ENCODE data around the gene RNASE4.
"Not testable (repeated sequence)": the region's sequence is repeated elsewhere in the genome, so short reads cannot be mapped to it uniquely, and the experiment has no call there.

Gene RNASE4

DNA sequence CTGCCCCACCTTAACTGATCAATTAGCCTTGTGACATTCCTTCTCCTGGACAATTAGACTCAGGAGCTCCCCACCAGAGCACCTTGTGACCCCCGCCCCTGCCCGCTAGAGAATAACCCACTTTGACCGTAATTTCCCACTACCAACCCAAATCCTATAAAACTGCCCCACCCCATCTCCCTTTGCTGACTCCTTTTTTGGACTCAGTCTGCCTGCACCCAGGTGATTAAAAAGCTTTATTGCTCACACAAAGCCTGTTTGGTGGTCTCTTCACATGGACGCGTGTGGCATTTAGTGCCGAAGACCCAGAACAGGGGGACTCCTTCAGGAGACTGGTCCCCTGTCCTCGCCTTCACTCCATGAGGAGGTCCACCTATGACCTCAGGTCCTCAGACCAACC, 16.6 kb downstream of the RNASE4 start:
- not testable (repeated sequence) for DNase-seq

DNA sequence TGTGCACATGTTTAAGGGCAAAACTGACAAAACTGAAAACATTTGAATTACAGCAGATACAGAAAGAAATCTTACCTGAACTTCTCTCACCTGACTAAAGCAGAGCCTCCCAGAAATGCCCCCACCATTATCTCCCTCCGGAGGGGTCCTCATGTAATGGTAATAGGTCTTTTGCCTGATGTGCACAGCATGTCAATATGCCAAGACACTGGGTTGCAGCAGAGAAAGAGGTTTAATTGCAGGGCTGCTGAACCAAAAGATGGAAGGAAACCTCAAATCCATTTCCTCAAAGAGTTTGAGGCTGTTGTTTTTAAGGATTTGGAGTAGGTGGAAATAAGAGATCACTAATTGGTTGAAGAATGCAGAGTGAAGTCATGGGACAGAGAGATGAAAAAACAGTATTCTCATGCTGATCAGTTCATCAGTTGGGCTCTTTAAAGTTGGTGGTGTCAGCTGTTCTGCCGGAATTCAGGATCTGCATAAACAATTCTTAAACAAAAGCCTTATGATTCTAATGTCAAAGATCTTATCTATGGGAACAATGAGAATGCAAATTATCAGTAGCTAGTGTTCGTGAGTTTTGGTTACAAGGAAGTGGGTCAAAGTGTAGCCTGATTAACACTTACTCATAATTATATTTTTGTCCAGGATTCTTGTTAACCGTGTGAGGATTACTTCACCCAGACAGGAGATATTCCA, 22.4 kb downstream of the RNASE4 start:
- DNase-seq: no peak

DNA sequence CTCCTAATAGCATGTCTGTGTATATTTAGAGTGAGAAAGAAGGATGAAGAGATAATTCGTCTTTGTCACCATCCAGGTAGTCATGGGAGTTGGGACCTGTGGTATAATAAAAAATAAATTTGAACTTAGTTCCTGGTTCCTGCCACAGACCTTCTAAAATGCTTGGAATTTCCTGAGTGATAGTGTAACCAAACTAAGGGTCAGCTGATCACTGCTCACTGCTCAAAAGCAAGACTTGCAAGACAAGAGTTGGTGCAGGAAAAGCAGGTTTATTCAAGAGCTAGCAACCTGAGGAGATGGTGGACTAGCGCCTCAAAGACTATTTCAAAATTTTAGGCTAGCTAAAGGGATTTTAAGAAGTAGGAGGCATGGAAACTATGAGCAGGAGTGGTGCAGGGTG, 23.3 kb downstream of the RNASE4 start:
- DNase-seq: no peak

DNA sequence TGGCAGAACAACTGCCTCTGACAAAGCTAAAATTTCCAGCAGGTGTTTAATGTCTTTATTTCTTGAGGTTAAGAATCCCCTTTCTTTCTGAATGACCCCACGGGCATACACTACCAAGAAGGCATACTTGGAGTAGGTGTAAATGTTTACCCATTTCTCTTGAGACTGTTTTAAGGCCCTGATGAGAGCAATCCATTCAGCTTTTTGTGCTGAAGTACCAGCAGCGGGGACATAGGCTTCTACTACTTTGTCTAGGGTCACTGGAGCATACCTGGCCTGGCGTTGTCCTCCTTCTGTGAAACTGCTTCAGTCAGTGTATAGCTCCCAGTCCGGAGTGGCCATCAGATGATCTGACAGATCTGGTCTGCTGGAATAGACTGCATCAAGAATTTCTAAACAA, 26.9 kb downstream of the RNASE4 start:
- DNase-seq: no peak

DNA sequence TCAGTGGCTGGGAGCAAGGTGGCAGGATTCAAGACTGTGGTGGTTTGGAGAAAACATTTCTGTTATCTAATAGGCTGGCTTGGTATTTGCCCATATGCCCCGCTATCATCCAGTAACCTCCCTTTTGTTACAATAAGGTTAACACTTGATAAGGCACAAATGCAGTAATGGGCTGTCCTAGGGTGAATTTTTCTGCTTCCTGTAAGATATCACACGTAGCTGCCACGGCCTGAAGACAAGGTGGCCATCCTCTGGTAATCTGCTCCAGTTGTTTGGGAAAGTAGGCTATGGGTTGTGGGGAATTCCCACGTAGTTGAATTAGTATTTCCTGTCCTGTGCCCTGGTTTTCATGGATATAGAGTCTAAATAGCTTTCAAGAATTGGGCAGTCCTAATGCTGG, 27.3 kb downstream of the RNASE4 start:
- no peak for DNase-seq

DNA sequence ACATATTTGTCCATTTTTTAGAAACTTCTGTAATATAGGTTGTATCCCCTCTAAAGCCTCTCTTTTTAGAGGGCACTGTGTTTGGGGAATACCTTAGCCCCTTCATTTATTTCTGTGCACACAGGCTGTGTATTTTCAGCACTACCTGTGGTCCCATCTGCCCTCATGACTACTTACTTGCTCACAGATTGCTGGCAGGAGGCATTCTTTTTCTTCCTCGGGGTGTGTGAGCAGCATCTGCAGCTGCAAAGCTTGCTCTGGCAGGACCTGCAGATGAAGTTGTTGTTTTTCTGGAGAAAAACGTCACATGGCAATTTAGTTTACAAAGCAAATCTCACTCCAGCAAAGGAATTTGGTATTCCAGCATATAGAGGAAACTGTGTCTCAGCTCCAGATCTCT, 28.5 kb downstream of the RNASE4 start:
- no peak for DNase-seq

GRCh38 chr14:20714593-20715250, 30.4 kb downstream of the RNASE4 start:
- DNase-seq: no peak

GRCh38 chr14:20719777-20720176, 35.4 kb downstream of the RNASE4 start:
- no peak for DNase-seq

GRCh38 chr14:20720741-20721140, 36.4 kb downstream of the RNASE4 start:
- no peak for DNase-seq

- DNase-seq: no peak
These were observed 37.7 kb downstream of the RNASE4 start for GRCh38 chr14:20722016-20722415.

DNA sequence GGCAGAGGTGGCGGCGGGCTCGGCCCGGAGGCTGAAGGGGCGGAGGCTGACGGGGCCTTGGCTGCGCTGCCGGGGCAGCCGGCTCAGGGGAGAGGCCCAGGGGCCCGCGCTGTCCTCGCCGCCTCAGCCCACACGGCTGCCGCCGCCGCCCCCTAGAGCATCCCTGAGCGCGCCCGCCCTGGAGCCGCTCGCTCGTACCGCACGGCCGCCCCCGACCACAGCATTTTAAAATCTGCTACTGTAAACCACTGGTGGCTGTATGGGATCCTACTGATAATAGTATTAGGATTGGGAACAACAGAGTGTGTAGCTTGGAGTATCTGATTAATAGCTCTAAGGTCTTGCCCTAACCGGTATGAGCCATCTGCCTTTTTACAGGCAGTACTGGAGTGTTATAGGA, 39.1 kb downstream of the RNASE4 start:
- no peak for DNase-seq

- not testable (repeated sequence) for DNase-seq
These were observed 41.8 kb downstream of the RNASE4 start for GRCh38 chr14:20726121-20726520.

- DNase-seq: no peak
These were observed 42.2 kb downstream of the RNASE4 start for GRCh38 chr14:20726531-20726930.

- no peak for DNase-seq
These were observed 46.5 kb downstream of the RNASE4 start for GRCh38 chr14:20730891-20731290.

DNA sequence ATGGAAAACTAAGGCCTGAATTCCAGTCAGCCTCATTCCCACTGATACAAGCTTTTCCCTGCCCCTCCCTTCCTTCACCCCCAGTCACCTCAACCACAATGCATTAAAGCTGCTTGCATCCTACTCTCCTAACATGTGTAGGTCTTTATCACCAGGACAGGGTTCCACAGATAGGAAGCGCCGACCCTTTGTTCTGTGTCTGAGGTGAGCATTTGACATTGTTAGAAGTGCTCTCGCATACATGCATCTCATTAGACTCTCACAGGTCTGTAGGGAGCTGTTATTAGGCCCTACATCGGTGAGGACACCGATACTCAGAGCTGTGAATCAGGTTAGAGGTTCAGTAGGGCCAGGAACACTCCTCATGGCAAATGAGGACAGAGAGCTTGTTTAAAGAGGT, 48.1 kb downstream of the RNASE4 start:
- no peak for DNase-seq

DNA sequence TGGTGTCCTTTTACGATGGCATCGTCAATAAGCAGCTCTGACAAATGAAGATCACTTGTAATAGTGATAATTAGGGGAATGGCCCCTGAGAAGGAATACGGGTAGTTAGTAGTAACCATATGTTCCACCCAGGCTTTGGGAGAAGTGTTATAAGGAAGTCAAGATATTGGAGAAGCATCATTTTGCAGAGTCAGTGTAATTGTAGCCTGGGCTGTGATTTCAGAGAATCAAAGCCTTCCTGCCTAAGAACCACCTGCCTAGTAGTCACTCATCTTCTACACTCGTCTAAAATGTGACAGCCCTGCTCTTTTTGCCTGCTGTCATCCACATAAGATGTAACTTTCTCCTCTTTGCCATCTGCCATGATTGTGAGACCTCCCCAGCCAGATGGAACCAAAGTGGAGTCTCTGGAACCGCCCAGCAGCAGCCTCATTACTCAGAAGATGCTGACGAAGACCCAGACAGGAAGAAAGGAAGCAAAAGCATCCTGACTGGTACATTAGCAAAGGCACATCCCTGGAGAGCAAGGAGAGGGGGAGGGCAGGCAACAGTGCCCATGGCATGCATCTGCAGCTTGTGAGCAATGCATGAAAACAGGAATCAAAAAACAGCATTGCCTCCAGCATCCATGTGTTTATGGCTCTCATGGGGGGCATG, 48.7 kb downstream of the RNASE4 start:
- no peak for DNase-seq

- no peak for DNase-seq
These were observed 49.5 kb downstream of the RNASE4 start for GRCh38 chr14:20733684-20734429.

DNA sequence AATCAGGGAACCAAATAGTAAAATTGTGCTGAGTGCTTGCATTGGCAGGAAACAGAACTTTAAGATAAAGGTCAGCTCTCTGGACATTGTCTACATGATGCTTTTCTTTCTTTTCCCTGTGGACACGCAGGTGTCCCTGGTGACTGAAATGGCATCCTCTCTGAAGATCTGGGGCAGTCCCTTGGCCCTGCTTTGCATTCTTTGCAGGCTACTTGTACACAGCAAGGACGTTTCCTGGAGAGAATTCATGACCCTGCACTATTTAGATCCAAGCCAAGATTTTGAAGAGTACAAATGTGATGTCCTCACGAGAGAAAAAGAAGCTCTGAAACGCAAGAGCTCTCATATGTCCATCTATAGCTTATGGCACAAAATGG, 50.1 kb downstream of the RNASE4 start:
- no peak for DNase-seq

DNA sequence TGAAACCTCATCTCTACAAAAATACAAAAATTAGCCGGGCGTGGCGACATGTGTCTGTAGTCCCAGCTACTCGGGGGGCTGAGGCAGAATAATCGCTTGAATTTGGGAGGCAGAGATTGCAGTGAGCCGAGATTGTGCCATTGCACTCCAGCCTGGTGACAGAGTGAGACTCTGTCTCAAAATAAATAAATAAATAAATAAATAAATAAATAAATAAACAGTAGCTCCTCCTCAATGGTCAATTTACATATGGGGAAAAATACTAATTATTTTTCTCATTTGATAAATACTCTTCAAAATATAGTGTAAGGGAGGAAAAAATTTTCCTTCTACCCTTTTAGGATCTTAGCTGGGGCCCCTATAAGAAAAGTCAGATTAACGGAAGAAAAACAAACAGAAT, 53.9 kb downstream of the RNASE4 start:
- DNase-seq: not testable (repeated sequence)

- no peak for DNase-seq
These were observed 57.8 kb downstream of the RNASE4 start for GRCh38 chr14:20742132-20742531.

DNA sequence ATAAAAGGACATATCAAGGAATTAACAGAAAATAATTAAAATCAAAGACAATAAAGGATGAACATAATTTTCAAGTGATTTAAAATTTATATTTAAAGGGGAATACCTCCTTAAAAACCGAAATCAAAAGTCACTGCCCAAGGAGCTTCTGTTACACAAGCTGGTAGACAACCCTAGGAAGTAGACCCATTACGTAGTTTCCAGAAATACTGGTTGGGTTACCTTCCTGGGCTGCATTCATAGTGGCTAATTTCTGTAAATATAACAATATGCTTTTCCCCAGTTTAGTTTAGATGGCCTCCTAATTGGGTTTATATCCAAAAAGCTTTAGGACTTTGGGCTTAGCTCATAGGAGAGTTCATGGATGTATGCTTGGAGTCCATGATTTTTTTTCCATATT, 59.2 kb downstream of the RNASE4 start:
- DNase-seq: no peak

DNA sequence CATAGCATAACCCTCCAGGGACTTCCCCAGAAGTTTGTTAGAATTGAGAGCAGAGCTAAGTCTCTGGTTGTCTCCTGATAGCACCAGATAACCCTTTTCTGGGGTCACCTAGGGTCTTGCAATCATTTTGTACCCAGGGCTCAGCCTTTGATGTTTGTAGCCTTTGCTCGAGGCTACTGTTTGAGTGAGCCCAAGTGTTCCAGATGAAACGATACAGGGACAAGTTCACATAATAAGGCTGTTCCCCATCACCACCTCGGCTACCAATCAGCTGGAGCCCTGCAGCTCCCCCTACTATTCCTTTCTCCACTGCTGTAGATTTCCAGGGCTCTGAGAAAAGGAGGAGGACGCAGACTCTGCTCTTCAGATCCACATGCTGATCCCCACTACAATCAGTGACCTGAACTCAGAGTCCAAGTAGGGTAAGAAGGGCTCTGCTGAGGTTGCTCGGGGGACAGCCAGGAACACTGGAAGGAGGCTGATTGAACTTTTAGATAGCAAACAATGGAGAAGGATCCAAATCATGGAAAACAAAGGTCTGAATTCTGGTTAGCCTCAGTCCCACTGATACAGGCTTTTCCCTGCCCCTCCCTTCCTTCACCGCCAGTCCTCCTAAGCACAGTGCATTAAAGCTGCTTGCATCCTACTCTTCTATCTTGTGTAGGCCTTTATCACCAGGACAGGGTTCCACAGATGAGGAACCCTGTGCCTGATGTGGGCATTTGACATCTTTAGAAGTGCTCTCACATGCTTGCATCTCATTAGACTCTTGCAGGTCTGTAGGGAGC, 61.4 kb downstream of the RNASE4 start, which contains the start of gene EDDM3A:
Gene EDDM3A, plus strand, starts transcription at position 317 of the 788 bp plus-strand sequence. CDS start 1,694 bp downstream, outside the sequence.
- DNase-seq: no peak

- DNase-seq: no peak
These were observed 62.2 kb downstream of the RNASE4 start for GRCh38 chr14:20746566-20746965.
